HepG2 (cell line): ENCODE measurements around the gene ICAM3.

ENCODE experiments used
- CTCF ChIP-seq: sonication (generic); formaldehyde crosslinking; IDR thresholded peaks from 2 replicates; pipeline ENCODE4 v1.5.0; 2020; ENCODE audit warnings: mild to moderate bottlenecking, missing genetic modification reagents, moderate library complexity
- ESRRA ChIP-seq: sonication (generic); formaldehyde crosslinking; IDR thresholded peaks from 2 replicates; pipeline ENCODE4 v1.5.1; 2020; ENCODE audit warnings: mild to moderate bottlenecking, low read depth, missing genetic modification reagents
- IRF1 ChIP-seq: sonication (generic); formaldehyde crosslinking; IDR thresholded peaks from 2 replicates; pipeline ENCODE4 v1.4.0; 2020; ENCODE audit warnings: low read depth, mild to moderate bottlenecking, missing genetic modification reagents
- JUND ChIP-seq: sonication (generic); formaldehyde crosslinking; IDR thresholded peaks from 2 replicates; pipeline ENCODE4 v1.8.0; 2022; ENCODE audit warnings: mild to moderate bottlenecking, missing genetic modification reagents
- MAX ChIP-seq: IDR thresholded peaks from 2 replicates; pipeline ENCODE4 v1.6.1; 2012; ENCODE audit warnings: inconsistent platforms
- MTF1 ChIP-seq: sonication (generic); formaldehyde crosslinking; IDR thresholded peaks from 2 replicates; pipeline ENCODE4 v1.5.0; 2020; ENCODE audit warnings: missing genetic modification reagents
- MYNN ChIP-seq: sonication (generic); formaldehyde crosslinking; IDR thresholded peaks from 2 replicates; pipeline ENCODE4 v1.4.0; 2020; ENCODE audit warnings: mild to moderate bottlenecking, low read depth, missing genetic modification reagents
- NFRKB ChIP-seq: fragments of 450-650 bp; IDR thresholded peaks from 2 replicates; pipeline ENCODE4 v1.6.1; 2017
- NR3C1 ChIP-seq: sonication (generic); formaldehyde crosslinking; IDR thresholded peaks from 2 replicates; pipeline ENCODE4 v1.4.0; 2020; ENCODE audit warnings: missing genetic modification reagents
- POLR2A ChIP-seq, 2 experiments: IDR thresholded peaks; 2 replicates each; pipeline ENCODE4 v1.6.1; 2011; ENCODE audit warnings: low read depth in 2 of 2, low read length in 2 of 2, mild to moderate bottlenecking in 1 of 2, moderate library complexity in 1 of 2; ENCODE audit not compliant: insufficient read depth in 1 of 2
- RBM39 ChIP-seq: fragments of 200-400 bp; formaldehyde crosslinking; IDR thresholded peaks from one replicate; pipeline ENCODE4 v1.6.1; 2018; ENCODE audit warnings: antibody characterized with exemption, mild to moderate bottlenecking, low read depth, low read length; ENCODE audit not compliant: poor library complexity, severe bottlenecking
- ZNF280D ChIP-seq: sonication (generic); formaldehyde crosslinking; IDR thresholded peaks from 2 replicates; pipeline ENCODE4 v1.5.1; 2020; ENCODE audit warnings: mild to moderate bottlenecking, missing genetic modification reagents
- ZNF580 ChIP-seq: IDR thresholded peaks from 2 replicates; pipeline ENCODE4 v1.6.1; 2016; ENCODE audit warnings: low read depth, borderline replicate concordance

- TF ChIP-seq JUND (no peak), ZNF580 (no peak), NR3C1 (CRISPR knock-in tag) (no peak), CTCF (CRISPR knock-in tag) (no peak), POLR2A (IDR thresholded peaks at IDR 0.05; ENCODE audit: insufficient read depth in 1 of 2, low read depth in 2 of 2, low read length in 2 of 2) (no peak), IRF1 (CRISPR knock-in tag) (no peak), NFRKB (no peak), MAX (no peak), ESRRA (CRISPR knock-in tag) (no peak), MTF1 (CRISPR knock-in tag) (no peak), ZNF280D (CRISPR knock-in tag) (no peak), MYNN (CRISPR knock-in tag) (no peak), RBM39 (no peak)
Observed at GRCh38 chr19:10339380-10339960, at the start of gene ICAM3.
